Neural progenitor cell (in vitro differentiated cells): ENCODE measurements around the gene GFOD1.

Experiments used
- CTCF ChIP-seq: fragments of 200-600 bp; sonication (generic); IDR thresholded peaks from 2 replicates; pipeline ENCODE4 v1.5.1; 2017; ENCODE audit warnings: antibody characterized with exemption, mild to moderate bottlenecking
- EZH2 ChIP-seq: fragments of 200-600 bp; sonication (generic); IDR thresholded peaks from 2 replicates; pipeline ENCODE4 v1.6.1; 2017; ENCODE audit warnings: antibody characterized with exemption, mild to moderate bottlenecking, moderate library complexity

DNA sequence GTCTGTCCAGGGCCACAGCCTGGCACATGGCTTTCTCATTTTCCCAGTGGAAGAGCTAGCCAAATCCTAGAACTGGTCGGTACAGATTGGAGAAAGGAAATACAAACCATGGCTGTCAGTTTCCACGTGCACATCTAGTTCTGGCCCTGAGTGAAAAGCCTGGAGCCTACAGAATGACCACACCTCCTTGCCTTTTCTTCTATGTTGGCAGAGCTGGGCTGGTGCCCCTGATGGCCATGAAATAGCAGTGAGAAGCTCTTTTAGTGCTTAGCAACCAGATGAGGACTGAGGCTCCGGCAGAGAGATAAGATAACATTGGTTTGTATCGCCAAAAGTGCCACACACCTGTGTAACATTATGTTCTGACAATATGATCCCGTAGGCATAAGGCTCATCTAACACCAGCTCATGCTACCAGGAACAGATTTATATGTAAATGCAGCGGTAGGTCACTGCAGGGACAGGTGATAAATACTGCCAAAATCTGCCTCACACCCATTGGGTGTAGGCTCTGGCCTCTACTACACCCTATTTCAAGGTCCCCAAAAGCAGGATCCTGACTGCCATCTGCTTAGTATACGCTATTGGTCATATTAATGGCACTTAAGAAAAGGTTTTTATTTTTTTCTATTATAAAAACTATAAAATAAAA lies 119.2 kb downstream of the GFOD1 start:
- TF ChIP-seq CTCF = no peak
- no peak for TF ChIP-seq EZH2
